Fibroblast of skin of right biceps (primary cell): Measurements from ENCODE around the gene TWF2.

Experiments
- DNase-seq: peaks from one replicate; pipeline ENCODE4 v3.0.0-alpha.2; 2013

Gene TWF2

GRCh38 chr3:52256622-52257021 lies 17.7 kb upstream of the TWF2 start:
- DNase-seq: no peak

GRCh38 chr3:52256159-52256558 lies 17.2 kb upstream of the TWF2 start:
- no peak for DNase-seq

- DNase-seq: no peak
Observed at GRCh38 chr3:52254608-52255007, 15.7 kb upstream of the TWF2 start.

- no peak for DNase-seq
Observed at GRCh38 chr3:52253314-52254304, 14.7 kb upstream of the TWF2 start.

GRCh38 chr3:52250122-52250521 lies 11.2 kb upstream of the TWF2 start:
- no peak for DNase-seq

GRCh38 chr3:52249683-52250082 lies 10.7 kb upstream of the TWF2 start:
- DNase-seq: no peak

- peak; percentile 19 for DNase-seq
Observed at GRCh38 chr3:52248816-52249547, 10.0 kb upstream of the TWF2 start.

GRCh38 chr3:52248165-52248541 lies 9.2 kb upstream of the TWF2 start:
- DNase-seq: no peak

- DNase-seq: no peak
Observed at GRCh38 chr3:52247409-52248164, 8.6 kb upstream of the TWF2 start.

GRCh38 chr3:52246728-52247408 lies 7.9 kb upstream of the TWF2 start:
- no peak for DNase-seq

GRCh38 chr3:52246264-52246620 lies 7.3 kb upstream of the TWF2 start:
- no peak for DNase-seq

GRCh38 chr3:52245322-52246263 lies 6.6 kb upstream of the TWF2 start, which contains the start of gene PPM1M:
Gene PPM1M, plus strand, starts transcription at chr3:52245759. Its CDS starts 66 bp downstream, at chr3:52245825.
- peak; percentile 68 for DNase-seq

- peak; percentile 30 for DNase-seq
Observed at GRCh38 chr3:52243791-52244628, 5.1 kb upstream of the TWF2 start.

- no peak for DNase-seq
Observed at GRCh38 chr3:52242039-52242438, 3.1 kb upstream of the TWF2 start.

- no peak for DNase-seq
Observed at GRCh38 chr3:52240886-52241370, 2.0 kb upstream of the TWF2 start.

- peak; percentile 83 for DNase-seq
Observed at GRCh38 chr3:52240059-52240885, 1.3 kb upstream of the TWF2 start.

- no peak for DNase-seq
Observed at GRCh38 chr3:52238193-52238760, 681 bp downstream of the TWF2 start.

- peak; percentile 85 for DNase-seq
Observed at GRCh38 chr3:52237657-52238172, 1.2 kb downstream of the TWF2 start.
